NCI-H226 (cell line): ENCODE results near the gene LZTFL1.

Experiments
- DNase-seq: peaks from one replicate; pipeline ENCODE4 v3.0.0-alpha.2; 2015

LZTFL1 gene

DNA sequence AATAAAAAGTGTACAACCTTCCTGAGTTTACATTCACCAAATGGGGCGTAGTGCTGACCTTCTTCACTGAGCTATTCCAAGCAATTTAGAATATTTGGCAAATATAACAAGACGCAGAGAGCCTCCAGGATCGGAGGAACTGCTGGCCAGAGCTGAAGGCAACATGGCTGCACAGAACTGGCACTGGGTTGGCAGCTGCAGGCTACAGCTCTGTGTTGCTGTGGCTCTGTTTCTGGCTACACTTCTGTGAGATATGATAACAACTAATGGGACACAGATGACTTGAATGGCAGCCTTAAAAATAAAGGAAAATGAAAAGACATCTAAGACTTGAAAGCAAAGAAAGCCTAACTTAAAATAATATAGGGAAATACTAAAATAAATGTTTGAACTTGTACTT is 34.8 kb downstream of the LZTFL1 start:
- no peak for DNase-seq

DNA sequence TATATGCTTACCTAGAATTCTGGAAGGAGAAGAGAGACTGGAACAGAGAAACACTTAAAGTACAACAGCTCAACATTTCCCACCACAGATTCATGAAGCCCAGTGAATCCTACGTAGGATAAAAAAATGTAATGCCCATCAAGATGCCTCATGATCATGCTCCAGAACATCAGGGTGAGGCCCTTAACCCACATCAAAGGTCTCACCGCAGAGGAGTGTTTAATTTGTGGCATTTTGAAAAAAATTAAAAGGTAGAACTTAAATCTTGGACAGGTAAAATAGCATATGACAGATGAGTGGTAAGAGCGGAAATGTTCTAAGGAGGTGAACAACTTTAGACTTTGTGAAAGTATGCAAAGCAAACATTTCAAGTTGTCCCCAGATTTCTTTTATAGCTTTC is 35.8 kb downstream of the LZTFL1 start:
- no peak for DNase-seq

DNA sequence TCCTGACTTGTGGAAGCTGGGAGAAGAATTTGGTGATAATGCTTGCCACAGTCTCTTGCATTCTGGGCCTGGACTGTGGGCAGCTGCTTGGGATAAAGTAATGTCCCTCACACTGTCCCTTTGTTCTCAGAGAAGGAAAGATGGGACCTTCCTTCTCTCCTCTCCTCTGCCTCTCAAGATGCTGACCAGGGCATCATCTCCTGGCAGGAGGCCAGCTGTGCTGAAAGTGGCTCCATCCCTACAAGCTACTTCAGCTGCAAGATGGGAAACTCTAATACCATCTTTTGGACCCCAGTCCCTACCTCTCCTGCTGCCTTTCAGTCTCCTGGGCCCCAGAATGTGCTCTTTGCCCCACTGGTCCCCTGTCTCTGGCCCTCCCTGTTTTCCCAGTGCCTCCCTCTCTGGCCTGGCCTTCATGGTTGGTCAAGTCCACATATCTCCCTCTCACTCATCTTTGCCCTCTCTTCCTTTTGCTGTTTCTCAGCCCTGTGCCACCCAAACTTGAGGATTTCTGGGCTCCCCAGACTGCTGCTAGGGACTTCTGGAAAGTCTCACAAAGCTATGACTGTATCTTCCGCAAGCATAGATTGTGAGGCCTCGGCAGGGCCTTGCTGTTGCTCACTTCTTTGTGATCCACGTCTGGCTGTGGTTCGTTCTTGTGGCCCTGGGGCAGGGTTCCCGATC is 38.5 kb downstream of the LZTFL1 start:
- DNase-seq = no peak

DNA sequence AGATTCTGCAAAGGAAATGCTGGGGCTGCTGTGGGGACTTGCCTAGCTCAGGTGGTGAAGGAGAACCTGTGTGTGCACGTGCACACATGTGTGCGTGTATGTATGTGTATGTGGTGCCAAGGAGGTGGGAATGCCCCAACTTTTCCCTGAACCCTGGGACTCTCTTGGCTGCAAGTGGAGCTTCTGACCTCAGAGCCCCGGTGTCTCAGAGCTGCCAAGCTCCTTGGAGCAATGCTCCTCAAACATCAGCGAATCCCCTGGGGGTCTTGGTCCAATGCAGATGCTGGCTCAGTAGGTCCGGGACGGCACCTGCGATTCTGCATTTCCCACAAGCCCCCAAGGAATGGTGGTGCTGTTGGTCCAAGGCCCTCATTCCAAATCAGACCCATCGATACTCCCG is 39.8 kb downstream of the LZTFL1 start:
- no peak for DNase-seq

DNA sequence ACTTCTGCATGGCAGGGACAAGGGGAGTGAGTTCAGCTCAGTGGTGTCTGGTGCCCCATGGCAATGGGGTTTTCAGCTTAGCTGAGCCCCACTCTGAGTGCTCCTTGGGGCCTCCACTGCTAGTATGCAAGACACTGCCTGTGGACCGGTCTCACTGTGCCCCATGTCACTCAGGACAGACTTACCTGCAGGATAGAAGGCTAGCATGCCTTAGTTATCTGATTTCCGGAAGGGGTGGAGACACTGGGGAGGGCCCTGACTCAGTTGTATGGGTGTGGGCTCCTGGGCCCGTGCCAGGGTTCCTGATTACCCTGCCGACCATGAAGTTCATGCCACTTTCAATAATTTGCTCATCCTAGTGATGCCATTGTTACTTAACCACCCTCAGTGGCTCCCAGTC is 41.3 kb downstream of the LZTFL1 start:
- no peak for DNase-seq

DNA sequence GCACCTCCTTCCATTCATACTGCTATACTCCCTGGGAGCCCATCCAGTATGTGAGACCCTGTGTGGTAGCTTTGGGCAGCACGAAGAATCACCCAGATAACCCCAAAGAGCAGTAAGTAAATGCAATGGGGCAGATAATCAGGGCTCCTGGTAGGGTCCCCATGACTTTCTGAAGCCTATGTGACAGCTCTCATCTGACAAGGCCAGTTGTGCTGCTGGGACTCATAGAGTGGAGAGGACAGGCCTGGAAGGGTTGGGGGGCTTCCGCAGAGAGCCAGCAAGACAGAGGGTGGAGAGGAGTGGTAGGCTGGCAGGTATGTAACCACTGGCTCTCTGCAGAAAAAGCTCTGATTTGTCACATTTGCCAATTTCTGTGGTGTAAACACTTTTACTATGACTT is 42.3 kb downstream of the LZTFL1 start:
- DNase-seq = no peak

DNA sequence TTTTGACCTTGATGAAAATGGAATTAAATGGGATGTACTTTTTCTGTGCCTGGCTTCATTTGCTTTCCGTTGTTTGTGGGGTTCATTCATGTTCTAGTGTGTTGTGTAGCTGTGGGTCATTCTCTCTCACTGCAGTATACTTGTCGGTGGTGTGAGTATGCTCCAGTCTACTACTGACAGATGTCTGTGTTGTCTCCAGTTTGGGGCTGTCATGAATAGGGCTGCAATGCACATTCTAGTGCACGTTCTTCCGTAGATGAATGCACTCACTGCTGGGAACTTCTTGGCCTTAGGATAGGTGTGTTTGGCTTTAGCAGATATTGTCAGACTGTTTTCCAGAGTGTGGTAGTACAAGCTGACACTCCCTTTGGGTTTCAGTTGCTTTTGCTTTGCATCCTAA is 43.9 kb downstream of the LZTFL1 start:
- no peak for DNase-seq

DNA sequence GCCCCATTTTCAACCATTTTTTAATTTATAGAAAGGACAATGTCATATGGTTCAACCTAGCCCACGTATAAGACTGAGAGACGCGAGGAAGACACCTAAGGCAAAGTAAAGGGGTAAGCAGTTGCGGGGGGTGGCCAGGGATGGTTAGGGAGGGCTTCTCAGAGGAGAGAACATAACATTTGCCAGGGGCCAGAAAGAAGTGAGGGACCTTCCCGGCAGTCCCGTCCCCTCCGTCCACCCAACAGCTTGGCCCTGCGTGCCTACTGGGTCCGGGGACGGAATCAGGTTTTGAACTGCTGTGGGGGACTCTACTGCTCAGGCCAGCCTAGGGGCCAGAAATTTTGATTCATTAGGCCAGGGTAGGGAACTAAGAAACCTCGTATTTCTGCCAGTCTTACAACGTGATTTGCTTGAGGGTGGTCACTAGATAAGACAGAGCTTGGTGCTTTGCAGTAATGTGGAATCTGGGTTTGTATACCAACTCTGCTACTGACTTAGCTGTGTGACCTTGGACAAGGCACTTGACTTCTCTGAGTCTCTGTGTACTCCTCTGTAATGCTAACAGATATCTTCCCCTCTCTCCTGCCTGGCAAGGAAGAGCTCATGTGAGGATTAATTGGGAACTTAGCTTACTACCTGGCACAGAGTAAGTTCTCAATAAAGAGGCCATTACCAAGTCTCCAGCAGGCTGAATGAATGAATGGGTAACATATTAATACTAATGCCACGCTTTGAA is 44.8 kb downstream of the LZTFL1 start:
- no peak for DNase-seq

DNA sequence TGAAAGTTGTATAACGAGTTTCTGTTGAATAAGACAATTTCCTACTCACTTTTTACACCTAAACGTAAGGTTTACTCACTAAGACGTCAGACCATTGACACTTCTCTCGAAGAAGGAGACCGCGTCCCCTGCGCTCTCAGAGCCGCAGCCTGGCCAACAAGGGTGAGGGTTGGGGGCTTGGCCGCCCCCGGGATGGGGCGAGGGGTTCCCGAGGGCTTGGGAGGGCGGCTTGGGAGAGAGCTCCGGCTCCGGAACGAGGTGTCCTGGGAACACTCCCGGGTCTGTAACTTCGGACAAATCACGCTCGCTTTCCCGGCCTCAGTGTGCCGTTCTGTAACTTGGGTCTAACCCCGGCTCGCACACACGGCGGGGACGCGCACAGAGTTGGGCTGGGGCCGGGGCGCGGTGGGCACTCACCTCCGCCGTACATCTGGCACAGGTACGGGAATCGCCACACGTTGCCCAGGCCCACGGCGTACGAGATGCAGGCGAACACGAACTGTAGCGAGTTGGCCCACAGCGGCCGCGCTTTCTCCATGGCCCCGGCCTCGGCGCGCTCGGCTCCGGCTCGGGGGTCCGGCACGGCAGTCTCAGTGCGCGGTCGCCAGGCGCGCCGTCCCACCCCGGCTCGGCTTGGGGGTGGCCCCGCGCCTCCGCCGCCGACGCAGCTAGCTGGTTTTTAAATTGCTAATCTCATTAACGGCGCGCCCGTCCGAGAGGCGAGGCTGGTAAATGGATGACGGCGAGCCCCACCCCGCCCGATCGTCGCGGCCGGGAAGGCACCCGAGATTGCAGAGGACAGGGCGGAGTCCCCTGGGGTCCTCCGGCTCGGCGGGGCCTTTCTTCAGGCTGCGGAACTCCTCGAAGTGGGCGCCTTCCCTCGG is 45.8 kb downstream of the LZTFL1 start, which contains the start of gene SLC6A20:
Gene SLC6A20, minus strand, starts transcription at position 655 of the 884 bp plus-strand sequence. Its CDS starts 117 bp downstream, at position 538.
- no peak for DNase-seq

DNA sequence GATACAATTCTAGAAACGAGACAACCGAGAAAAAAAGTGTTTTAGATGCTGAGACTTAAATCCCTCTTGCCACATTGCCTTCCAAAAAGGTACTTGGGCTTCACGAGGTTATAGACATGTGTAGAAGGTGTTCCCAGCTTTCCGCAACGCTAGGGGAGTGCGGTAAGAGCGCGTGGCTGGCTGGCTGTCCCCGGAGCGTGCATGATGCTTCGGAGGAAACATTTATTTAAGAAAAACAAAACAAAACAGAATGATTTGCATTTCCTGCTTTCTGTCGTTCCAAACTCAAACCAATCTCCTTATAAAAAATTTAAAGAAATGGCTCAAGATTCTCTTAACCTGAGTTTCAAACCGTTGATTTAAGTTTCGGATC is 46.4 kb downstream of the LZTFL1 start:
- DNase-seq = no peak

DNA sequence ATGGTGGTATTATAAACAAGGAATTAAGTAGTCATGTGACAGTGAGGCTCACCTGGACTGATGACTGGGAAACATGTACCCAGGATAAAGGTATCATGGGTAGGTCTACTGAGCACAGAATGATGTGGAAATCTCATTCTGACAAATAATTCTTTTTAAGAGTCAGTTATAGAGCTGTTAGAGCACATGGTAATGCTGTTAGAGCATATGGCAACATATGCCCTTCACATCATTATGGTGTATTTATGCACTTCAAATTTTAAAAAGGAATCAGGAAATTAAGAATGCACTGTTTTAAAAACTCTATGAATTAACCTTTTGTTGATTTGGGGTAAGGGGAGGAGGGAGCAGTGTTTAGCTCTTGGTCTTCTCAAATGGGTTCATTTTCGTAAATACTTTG is 47.3 kb downstream of the LZTFL1 start:
- DNase-seq = no peak

DNA sequence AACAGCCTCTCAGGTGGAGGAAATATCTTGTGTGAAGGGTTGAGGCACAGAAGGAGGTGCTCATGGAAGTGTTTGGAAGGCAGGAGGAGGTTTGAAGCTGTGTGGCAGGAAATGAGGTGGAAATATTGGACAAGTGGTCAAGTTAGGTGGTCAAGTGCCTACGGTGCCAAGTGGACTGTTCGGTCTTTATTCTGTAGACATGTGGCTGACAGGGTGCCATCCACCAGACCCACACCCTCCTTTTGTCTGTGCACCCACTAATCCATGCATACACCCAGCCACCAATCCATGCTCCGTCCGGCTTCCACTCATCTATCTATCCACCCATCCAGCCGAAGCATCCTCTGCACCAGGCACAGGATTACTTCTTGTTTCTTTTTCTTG is 47.8 kb downstream of the LZTFL1 start:
- no peak for DNase-seq

DNA sequence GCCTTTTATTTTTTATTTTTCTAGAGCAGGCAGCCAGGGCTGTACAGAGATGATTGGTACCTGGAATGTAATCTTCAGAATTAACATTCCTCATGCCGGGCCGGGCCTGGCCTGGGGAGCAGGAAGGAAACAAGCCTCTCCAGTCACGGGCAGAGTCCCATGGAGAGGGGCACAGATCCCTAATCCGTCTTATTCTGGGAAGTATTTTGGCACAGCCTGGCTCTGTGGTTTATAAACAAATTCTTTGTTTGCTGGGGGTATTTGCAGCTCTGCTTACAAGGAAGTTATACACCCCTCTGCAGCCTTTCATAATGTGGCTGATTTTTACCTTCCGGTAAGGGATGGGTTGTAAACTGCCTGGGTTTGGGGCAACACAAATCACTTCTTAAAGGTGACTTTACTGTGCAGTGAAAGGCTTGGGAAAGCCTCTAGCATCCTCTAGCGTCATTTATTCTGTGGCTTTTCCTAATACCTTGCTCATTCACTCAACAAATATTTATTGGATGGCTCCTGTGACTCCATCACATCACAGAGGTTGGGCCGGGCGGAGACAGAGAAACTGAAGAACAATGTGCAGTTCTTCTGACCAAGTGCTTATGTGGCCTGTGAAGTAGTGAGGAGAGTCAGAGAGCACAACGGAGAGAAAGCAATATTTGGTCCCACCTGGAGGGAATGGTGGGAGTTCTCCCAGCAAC is 48.3 kb downstream of the LZTFL1 start:
- DNase-seq = no peak

DNA sequence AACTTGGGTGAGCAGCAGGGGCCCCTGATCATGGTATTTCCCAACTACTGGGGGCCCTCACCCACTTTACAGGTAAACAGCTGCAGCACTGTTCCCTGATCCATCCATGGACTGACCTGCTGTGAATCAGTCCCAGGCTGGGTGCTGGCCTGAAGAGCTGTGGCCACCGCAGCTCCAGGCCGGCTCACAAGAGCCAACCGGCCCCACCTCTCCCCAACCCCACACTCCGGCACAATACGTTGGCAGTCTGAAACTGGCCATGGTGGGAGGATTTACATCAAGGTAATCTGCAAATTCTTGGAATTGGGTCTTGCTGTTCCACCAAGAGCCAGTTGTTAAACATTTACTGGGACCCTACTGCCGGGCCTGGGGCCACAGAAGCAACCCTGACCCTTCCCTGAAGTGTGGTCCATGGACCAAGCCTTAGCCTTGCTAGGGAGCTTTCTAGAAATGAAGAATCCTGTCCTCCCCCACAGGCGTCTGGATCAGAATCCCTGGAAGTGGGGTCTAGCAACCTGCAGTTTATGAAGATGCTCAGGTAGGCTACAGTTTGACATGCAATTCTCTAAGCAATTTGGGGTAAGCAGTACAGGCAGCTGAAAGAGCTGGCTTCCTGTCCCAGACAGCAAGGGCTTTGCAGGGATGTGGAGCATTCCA is 49.3 kb downstream of the LZTFL1 start:
- no peak for DNase-seq

DNA sequence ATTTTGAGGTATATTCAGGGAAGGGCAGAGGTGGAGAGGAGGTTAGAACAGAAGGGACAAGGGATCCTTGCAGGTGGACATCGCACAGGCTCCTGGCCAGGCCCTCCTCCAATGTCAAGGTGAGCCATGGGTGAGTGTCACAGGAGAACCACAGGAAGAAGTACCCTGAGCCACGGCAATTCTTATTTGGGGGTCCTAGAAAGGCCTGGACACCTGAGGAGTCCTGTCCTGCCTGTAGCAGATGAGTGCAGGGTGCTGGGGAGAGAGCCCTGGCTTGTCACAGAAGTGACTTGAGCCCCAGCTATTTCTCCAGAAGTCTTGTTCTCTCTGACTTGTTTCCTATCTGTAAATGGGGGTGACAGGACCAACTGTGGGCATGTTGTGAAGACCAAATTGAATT is 49.9 kb downstream of the LZTFL1 start:
- DNase-seq = no peak

DNA sequence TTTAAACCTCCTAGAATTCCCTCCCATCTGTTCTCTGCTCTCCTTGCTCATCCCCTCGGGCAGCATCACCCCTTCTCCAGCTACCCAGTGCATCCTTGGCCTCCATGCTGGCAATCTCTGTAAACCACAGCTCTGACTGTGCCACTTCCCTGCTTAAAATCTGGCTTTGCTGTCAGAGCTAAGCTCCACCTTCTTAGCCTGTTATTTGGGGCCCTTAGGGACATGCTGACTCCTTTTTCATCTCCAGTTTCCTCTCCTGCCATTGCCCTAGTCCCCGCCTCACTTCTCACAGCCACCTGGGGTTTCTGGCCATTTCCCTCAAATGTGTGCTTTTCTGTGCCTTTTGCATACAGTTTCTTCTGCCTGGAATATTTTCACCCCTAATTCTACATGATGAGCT is 51.3 kb downstream of the LZTFL1 start:
- DNase-seq = no peak

DNA sequence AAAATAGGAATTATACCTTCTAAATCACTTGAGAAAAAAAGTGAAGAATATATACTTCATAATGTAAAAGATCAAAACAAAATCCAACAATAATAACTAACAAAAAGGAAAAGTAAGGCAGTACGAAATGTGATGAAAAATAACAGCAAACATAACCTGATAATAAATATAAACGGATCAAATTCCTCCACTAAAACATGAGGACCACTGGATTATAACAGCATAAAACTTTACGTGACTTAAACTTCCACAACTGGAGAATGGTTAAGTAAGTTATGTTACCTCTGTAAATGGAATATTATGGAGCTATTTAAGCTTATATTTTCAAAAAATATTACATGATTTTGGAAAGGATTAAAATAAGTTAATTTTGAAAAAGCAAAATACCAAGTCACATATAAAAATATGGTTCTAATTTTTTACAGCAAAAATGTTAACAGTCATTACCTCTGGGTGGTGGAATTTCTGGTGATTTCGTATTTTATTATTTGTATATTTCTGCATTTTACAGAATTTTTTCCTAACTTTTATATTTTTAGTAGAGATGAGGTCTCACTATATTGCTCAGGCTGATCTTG is 52.6 kb downstream of the LZTFL1 start:
- DNase-seq = no peak

DNA sequence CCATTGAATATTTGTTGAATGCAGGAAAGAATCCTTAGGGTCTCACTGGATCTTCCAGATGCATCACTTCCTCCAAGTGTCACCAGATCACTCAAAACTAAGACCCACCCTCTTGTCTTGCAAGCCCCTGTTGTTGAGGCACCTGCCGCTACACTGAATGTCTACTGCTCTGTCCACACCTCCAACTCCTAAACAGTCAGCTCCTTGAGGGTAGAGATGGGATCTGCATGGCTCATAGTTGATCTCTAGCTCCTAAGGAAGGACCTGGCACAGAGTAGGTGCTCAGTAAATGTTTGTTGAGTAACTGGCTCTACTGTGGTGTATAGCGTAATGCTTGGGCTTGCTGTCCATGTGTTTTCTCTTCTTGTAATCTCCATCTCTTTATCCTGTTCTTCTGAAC is 54.4 kb downstream of the LZTFL1 start:
- DNase-seq = no peak

DNA sequence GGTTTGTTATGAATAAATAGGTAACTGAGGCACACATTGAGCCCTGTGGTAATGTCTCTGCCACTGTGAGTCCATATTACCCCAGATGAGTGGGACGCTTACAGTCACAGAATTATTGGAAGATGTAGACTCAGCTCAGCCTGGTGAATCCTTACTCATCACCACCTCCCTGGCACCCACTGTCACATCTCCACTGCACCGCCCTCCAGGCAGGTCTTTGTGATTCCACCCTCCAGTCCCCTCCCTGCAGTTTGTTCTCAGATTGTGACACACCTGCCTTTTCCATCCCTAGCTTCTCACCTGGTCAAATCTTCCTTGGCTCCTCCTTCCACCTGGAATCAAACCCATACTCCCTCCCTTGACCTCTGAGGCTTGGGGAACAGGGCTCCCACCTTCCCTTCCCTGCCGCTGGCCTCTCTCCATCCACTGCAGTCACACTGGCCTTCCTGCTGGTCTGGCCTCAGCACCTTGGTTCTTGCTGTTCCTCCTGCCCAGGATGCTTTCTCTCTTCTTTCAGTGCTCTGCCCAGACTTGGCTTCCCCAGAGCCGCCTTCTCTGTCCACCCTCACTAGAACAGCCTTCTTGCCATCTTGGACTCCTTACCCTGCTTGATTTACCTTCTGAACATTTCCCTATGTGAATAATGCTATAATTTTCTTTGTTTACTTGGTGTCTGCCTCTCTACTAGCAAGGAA is 55.0 kb downstream of the LZTFL1 start:
- no peak for DNase-seq

DNA sequence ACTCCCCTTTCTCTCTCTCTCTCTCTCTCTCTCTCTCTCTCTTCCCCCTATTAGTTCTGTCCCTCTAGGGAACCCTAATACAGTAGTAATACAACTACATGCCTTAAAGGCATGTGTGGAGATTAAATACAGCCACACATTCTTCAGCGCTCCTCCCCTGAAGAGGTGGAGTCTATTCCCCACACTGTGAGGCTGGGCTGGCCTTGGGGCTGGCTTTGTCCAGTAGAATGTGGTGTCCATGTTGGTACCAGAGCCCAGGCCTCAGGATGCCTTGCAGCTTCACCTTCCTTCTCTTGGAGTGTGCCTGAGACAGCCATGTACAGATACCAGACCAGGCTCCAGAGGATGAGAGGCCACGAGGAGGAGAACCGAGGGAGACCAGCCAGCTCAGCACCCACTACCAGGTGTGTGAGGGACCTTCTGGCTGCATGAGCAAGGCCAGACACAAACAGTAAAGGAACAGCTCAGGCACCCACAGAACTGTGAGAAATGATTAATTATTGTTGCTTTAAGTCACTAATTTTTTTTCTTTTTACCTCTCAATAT is 56.2 kb downstream of the LZTFL1 start:
- no peak for DNase-seq

DNA sequence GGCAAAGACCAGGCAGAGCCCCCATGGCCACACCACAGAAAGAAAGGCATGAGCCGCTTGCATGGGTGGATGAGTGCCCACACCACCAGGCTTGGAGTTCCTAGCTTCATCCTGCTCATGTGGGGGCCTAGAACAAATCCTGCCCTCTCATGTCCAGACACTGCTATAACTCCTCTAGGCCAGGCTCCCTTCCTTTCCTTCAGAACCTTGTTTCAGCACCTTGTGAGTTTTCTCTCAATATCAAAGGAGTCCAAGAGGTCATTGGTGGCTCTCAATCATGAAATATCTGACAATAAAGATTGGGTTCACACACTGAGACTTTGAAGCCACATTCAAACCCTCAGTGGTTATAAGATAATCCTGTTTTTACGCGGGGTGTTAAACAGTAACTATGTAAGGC is 58.3 kb downstream of the LZTFL1 start:
- DNase-seq = no peak
